ENCODE measurements around the gene MUC4.

DNA sequence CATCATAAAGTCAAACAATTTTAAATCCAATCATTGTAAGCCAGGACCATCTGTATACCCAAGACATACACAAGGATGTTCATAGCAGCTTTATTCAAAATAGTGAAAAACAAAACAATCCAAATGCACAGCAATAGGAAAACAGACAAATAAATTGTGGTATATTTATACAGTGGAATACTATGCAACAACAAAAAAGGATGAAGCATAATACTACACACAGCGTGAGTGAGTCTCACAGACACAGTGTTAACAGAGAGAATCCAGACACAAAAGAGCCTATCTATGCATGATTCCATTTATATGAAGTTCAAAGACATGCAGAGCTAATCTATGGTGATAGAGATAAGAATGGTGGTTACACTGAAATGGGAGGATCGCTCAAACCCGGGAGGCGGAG lies 96.6 kb downstream of the MUC4 start:
- no peak for TF ChIP-seq EZH2 (IDR thresholded peaks at IDR 0.05; ENCODE audit: low read depth)
- TF ChIP-seq, protein P1, sequence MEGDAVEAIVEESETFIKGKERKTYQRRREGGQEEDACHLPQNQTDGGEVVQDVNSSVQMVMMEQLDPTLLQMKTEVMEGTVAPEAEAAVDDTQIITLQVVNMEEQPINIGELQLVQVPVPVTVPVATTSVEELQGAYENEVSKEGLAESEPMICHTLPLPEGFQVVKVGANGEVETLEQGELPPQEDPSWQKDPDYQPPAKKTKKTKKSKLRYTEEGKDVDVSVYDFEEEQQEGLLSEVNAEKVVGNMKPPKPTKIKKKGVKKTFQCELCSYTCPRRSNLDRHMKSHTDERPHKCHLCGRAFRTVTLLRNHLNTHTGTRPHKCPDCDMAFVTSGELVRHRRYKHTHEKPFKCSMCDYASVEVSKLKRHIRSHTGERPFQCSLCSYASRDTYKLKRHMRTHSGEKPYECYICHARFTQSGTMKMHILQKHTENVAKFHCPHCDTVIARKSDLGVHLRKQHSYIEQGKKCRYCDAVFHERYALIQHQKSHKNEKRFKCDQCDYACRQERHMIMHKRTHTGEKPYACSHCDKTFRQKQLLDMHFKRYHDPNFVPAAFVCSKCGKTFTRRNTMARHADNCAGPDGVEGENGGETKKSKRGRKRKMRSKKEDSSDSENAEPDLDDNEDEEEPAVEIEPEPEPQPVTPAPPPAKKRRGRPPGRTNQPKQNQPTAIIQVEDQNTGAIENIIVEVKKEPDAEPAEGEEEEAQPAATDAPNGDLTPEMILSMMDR (conservative IDR thresholded peaks at IDR 0.05): no peak

Measured in PC-9 (cell line).